ENCODE data around the gene GPI. TPM values are rescaled to one million over a fixed set of nuclear protein-coding genes. Genes with fewer than 3 reads are reported as not detected.

Gene GPI
- total and polyA plus RNA-seq, 9 of the 15 experiments (the other 6 are each of a cell fraction or from before 2014, with no cell fraction given), result 88.3 to 358 (median 122) TPM

GRCh38 chr19:34317311-34317927 is 47.6 kb upstream of the GPI start:
- 35% methylated on average over 5 of the region's 6 CpGs for WGBS (ENCODE audit: insufficient coverage, low coverage, missing lambda C conversion rate)
- H3K4me2 ChIP-seq (ENCODE audit: insufficient read depth, low read length), result peak overlapping the region; percentile 59
- ChIA-PET POLR2A (interaction anchor here (0.6 to 4.6 kb wide), 2 partner anchors 9 to 17 kb away, joined by 3 to 24 read pairs; no protein-coding TSS in a partner anchor), CTCF (ENCODE audit: low intra/inter-chr PET ratio) (no interaction called here)
- H3K27ac ChIP-seq (ENCODE audit: extremely low read depth, low read depth, low read length), result peak overlapping the region; percentile 46; the same call in 1 of the 3 replicates
- no peaks in the 10 kb centered on the region for H3K9me3 ChIP-seq (replicated peaks; ENCODE audit: control insufficient read depth, insufficient read depth, low read depth, low read length)
- H3K4me1 ChIP-seq (replicated peaks in 1 of 2; ENCODE audit: control insufficient read depth in 2 of 2, insufficient read depth in 2 of 2, low read length in 2 of 2), result peaks cover 25 to 34% of the 10 kb centered on the region in 2 experiments
- in situ Hi-C loops (cut with MboI) (no loop called here), intact Hi-C loops (cut with micrococcal nuclease) (no loop called here)
- peaks cover 11% of the 10 kb centered on the region; the same call in 2 of the 3 replicates for H3K36me3 ChIP-seq (ENCODE audit: control insufficient read depth, insufficient read depth, low read length)
- ATAC-seq, result peak; percentile 89
- no peak overlapping the region; a peak in 1 of 4 replicates for H3K9ac ChIP-seq (ENCODE audit: insufficient read depth in 1 of 2, low read depth in 2 of 2, low read length in 2 of 2)
- no peak overlapping the region for H3K4me3 ChIP-seq
- DNase-seq (ENCODE audit: extremely low read depth in 1 of 4, low spot score in 3 of 4), result peak; percentile 32 to 63 (median 44)
- peaks cover 14% of the 10 kb centered on the region for H4K20me1 ChIP-seq (replicated peaks; ENCODE audit: control insufficient read depth, insufficient read depth, low read length)
- H3K27me3 ChIP-seq (ENCODE audit: control insufficient read depth in 2 of 2, insufficient read depth in 2 of 2, low read length in 2 of 2), result no peaks in the 10 kb centered on the region
- H3K79me2 ChIP-seq (ENCODE audit: control insufficient read depth, insufficient read depth, low read length), result peaks cover 8% of the 10 kb centered on the region; the same call in 1 of the 3 replicates
- H2AFZ ChIP-seq (ENCODE audit: low read depth, low read length), result no peak overlapping the region
- no peaks in the 10 kb centered on the region for H3K9me1 ChIP-seq (ENCODE audit: control insufficient read depth, insufficient read depth, low read length)
- no TSS peak for BruUV-seq (replicated peaks)
- FAIRE-seq, result peak; percentile 79
- TF ChIP-seq ZNF133 (CRISPR knock-in tag; IDR thresholded peaks at IDR 0.05), result no peak
- peak; percentile 73 for TF ChIP-seq RAD51 (IDR thresholded peaks at IDR 0.05; ENCODE audit: borderline replicate concordance, low read depth)
- 0 out of 2 replicates have a peak, but pooled peaks have one; percentile 5 for TF ChIP-seq MAFK (IDR thresholded peaks at IDR 0.05; ENCODE audit: low read length)
- TF ChIP-seq ARID1B (IDR thresholded peaks at IDR 0.05), result 0 out of 2 replicates have a peak, but pooled peaks have one; percentile 18
- TF ChIP-seq USF2 (CRISPR knock-in tag; IDR thresholded peaks at IDR 0.05), result peak; percentile 81
- 0 out of 2 replicates have a peak, but pooled peaks have one; percentile 19 for TF ChIP-seq CTBP1 (IDR thresholded peaks at IDR 0.05; ENCODE audit: borderline replicate concordance)
- TF ChIP-seq ZNF584 (CRISPR knock-in tag; IDR thresholded peaks at IDR 0.05; ENCODE audit: low read depth), result 0 out of 2 replicates have a peak, but pooled peaks have one; percentile 13
- TF ChIP-seq ATF3 (IDR thresholded peaks at IDR 0.05), result peak; percentile 95
- no peak for TF ChIP-seq ATF3 (CRISPR knock-in tag; conservative IDR thresholded peaks at IDR 0.05)
- no peak for TF ChIP-seq MBD2 (IDR thresholded peaks at IDR 0.05; ENCODE audit: borderline replicate concordance, low read depth)
- TF ChIP-seq C11orf30 (IDR thresholded peaks at IDR 0.05; ENCODE audit: low read depth), result 0 out of 2 replicates have a peak, but pooled peaks have one; percentile 24
- peak; percentile 86 for TF ChIP-seq USF1 (CRISPR knock-in tag; IDR thresholded peaks at IDR 0.05)
- peak in 1 of 2 experiments; percentile 29; a peak in 1 of 4 replicates for TF ChIP-seq SRF (CRISPR knock-in tag; IDR thresholded peaks at IDR 0.05)
- 0 out of 4 replicates have a peak, but pooled peaks of 1 of the 2 experiments have one; percentile 25 for TF ChIP-seq MNT (conservative IDR thresholded peaks at IDR 0.05)
- peak; percentile 30 to 32 for TF ChIP-seq NRF1 (conservative IDR thresholded peaks at IDR 0.05 in 1 of 2, IDR thresholded peaks at IDR 0.05 in 1 of 2)
- TF ChIP-seq SREBF1 (IDR thresholded peaks at IDR 0.05; ENCODE audit: borderline replicate concordance, low read depth, low read length), result no peak
- no peak for TF ChIP-seq YBX1 (IDR thresholded peaks at IDR 0.05)

Measured in K562 (cell line).